ENCODE results near the gene ZYG11A.
"Not testable (repeated sequence)": the region's sequence is repeated elsewhere in the genome, so short reads cannot be mapped to it uniquely, and the experiment has no call there.

DNA sequence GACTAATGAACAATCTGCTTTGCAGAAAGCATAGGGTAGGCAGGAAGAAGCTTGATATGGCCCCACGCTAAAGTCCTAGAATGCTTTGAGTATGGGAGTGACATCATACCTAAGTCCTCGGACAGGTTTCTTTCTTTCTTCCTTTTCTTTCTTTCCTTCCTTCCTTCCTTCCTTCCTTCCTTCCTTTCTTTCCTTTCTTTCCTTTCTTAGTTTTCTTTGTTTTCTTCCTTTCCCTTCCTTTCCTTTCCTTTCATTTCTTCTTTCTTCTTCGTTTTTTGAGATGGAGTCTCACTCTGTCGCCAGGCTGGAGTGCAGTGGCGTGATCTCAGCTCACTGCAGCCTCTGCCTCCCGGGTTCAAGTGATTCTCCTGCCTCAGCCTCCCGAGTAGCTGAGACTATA, 48.8 kb upstream of the ZYG11A start:
- TF ChIP-seq POLR2A (IDR thresholded peaks at IDR 0.05) = not testable (repeated sequence)
- TF ChIP-seq, protein P1, sequence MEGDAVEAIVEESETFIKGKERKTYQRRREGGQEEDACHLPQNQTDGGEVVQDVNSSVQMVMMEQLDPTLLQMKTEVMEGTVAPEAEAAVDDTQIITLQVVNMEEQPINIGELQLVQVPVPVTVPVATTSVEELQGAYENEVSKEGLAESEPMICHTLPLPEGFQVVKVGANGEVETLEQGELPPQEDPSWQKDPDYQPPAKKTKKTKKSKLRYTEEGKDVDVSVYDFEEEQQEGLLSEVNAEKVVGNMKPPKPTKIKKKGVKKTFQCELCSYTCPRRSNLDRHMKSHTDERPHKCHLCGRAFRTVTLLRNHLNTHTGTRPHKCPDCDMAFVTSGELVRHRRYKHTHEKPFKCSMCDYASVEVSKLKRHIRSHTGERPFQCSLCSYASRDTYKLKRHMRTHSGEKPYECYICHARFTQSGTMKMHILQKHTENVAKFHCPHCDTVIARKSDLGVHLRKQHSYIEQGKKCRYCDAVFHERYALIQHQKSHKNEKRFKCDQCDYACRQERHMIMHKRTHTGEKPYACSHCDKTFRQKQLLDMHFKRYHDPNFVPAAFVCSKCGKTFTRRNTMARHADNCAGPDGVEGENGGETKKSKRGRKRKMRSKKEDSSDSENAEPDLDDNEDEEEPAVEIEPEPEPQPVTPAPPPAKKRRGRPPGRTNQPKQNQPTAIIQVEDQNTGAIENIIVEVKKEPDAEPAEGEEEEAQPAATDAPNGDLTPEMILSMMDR (IDR thresholded peaks at IDR 0.05) = not testable (repeated sequence)
